ENCODE results near the gene ZBTB39. TPM values are rescaled to one million over a fixed set of nuclear protein-coding genes. Genes with fewer than 3 reads are reported as not detected.

ZBTB39 gene
- total and polyA plus RNA-seq, 10 donors = 1.7 to 15.7 (median 10.8) TPM

- TF ChIP-seq POLR2A (IDR thresholded peaks at IDR 0.05) = no peak
- intact Hi-C loops (cut with DNase I; ENCODE audit: low total_unique reads) = no loop called here
- WGBS, 5 donors = 95 to 100% (median 100%) methylated on average over 1 of the region's 1 CpG
- H3K9me3 ChIP-seq = no peaks in the 10 kb centered on the region
- peaks cover 0 to 48% (median 30%) of the 10 kb centered on the region in 6 donors for H3K4me1 ChIP-seq
- no peak for DNase-seq
- H3K27me3 ChIP-seq (replicated peaks in 1 of 7) = no peaks in the 10 kb centered on the region
- H3K27ac ChIP-seq = no peak overlapping the region
- no peaks in the 10 kb centered on the region for H3K36me3 ChIP-seq
- H3K4me3 ChIP-seq = no peak overlapping the region
Observed at GRCh38 chr12:57051011-57051410, 44.7 kb upstream of the ZBTB39 start.

- H3K4me1 ChIP-seq = peaks cover 0 to 40% (median 28%) of the 10 kb centered on the region in 6 donors
- intact Hi-C loops (cut with DNase I; ENCODE audit: low total_unique reads) = no loop called here
- WGBS, 5 donors = 58 to 91% (median 77%) methylated on average over 2 of the region's 2 CpGs
- no peak within 1 kb of the TSS for H3K27ac ChIP-seq
- TF ChIP-seq, protein P1, sequence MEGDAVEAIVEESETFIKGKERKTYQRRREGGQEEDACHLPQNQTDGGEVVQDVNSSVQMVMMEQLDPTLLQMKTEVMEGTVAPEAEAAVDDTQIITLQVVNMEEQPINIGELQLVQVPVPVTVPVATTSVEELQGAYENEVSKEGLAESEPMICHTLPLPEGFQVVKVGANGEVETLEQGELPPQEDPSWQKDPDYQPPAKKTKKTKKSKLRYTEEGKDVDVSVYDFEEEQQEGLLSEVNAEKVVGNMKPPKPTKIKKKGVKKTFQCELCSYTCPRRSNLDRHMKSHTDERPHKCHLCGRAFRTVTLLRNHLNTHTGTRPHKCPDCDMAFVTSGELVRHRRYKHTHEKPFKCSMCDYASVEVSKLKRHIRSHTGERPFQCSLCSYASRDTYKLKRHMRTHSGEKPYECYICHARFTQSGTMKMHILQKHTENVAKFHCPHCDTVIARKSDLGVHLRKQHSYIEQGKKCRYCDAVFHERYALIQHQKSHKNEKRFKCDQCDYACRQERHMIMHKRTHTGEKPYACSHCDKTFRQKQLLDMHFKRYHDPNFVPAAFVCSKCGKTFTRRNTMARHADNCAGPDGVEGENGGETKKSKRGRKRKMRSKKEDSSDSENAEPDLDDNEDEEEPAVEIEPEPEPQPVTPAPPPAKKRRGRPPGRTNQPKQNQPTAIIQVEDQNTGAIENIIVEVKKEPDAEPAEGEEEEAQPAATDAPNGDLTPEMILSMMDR (IDR thresholded peaks at IDR 0.05 in 8 of 11, conservative IDR thresholded peaks at IDR 0.05 in 3 of 11) = no peak
- no peak for TF ChIP-seq POLR2AphosphoS5 (IDR thresholded peaks at IDR 0.05)
- no peak for TF ChIP-seq POLR2A (IDR thresholded peaks at IDR 0.05)
- H3K4me3 ChIP-seq = no peak within 1 kb of the TSS
- no peaks in the 10 kb centered on the region for H3K9me3 ChIP-seq
- H3K36me3 ChIP-seq = no peaks in the 10 kb centered on the region
- DNase-seq = no peak
- no peaks in the 10 kb centered on the region for H3K27me3 ChIP-seq (replicated peaks in 1 of 7)
Observed at GRCh38 chr12:57049890-57050289, 43.5 kb upstream of the ZBTB39 start, which contains the start of gene MYO1A. TSS of gene MYO1A (minus strand) at chr12:57050129. CDS start at chr12:57048323, 1,806 bp downstream.

DNA sequence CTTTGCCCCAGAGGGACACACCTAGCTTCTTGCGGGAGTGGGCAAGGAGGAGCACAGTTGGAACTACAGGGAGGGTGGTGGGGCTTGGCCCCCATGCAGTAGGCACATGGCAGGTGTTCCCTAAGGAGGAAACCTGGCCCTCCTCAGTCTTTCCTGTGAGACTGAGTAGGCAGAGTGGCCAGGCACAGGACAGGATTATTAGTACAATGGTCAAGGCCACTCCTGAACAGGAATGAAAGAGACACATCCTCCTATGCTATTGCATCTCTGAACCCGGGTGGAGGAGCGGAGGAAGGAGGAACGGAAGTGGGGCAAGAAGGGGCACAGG is 42.7 kb upstream of the ZBTB39 start:
- Histone ChIP-seq H3K36me3 (no peaks in the 10 kb centered on the region), H3K27ac (no peak overlapping the region), H3K4me1 (peaks cover 0 to 40% (median 28%) of the 10 kb centered on the region in 6 donors), H3K9me3 (no peaks in the 10 kb centered on the region), H3K4me3 (no peak overlapping the region), H3K27me3 (replicated peaks in 1 of 7) (no peaks in the 10 kb centered on the region)
- no peak for DNase-seq
- WGBS, 5 donors = 49 to 74% (median 61%) methylated on average over 4 of the region's 4 CpGs
- TF ChIP-seq POLR2A (IDR thresholded peaks at IDR 0.05) (no peak), POLR2AphosphoS5 (IDR thresholded peaks at IDR 0.05) (no peak)
- TF ChIP-seq, protein P1 (IDR thresholded peaks at IDR 0.05 in 8 of 11, conservative IDR thresholded peaks at IDR 0.05 in 3 of 11) = no peak
- intact Hi-C loops (cut with DNase I; ENCODE audit: low total_unique reads) = no loop called here

DNA sequence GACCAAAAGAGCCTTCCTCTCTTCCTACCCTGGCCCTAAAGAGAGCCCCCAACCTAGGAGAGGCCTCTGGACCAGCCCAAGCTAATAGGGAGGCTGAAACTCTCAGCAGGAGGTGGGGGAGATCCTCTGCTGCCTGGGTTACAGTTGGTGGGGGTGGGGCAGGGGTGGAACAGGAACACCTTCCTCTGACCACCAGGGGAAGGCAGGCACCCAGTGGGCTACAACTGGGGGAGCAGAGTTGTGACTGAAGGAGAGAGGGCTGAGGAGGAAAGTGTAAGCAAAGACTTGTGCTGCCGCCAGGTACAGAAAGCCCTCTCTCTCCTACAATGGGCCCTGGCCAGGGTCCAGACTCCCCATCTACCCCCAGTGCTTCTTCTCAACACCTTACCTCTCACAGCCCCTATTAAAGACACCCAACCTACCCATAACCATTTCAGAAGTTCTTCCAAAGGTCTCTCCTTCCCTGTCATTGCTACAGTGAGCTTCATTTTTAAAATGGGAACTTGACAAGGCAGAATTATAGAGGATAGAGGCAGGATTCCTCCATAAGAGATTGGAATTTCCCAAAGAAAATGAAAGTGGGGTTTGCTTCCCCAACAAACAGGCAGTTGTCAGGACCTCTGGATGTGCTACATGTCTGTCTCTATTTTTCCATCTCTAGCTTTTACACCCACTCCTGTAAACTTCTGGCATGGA is 42.2 kb upstream of the ZBTB39 start:
- peaks cover 0 to 40% (median 28%) of the 10 kb centered on the region in 6 donors for H3K4me1 ChIP-seq
- H3K27ac ChIP-seq = no peak overlapping the region
- H3K27me3 ChIP-seq (replicated peaks in 1 of 7) = no peaks in the 10 kb centered on the region
- no peaks in the 10 kb centered on the region for H3K36me3 ChIP-seq
- intact Hi-C loops (cut with DNase I; ENCODE audit: low total_unique reads) = no loop called here
- no peak for DNase-seq
- H3K4me3 ChIP-seq = no peak overlapping the region
- no peaks in the 10 kb centered on the region for H3K9me3 ChIP-seq
- 88 to 100% (median 100%) methylated on average over 1 of the region's 1 CpG for WGBS, 5 donors
- TF ChIP-seq, protein P1 (IDR thresholded peaks at IDR 0.05 in 8 of 11, conservative IDR thresholded peaks at IDR 0.05 in 3 of 11) = no peak

All from spleen (tissue), 11 donors.